SU-DHL-6 (cell line): Measurements from ENCODE around the gene GRID2.

ENCODE experiments used
- H2AFZ ChIP-seq: fragments of 200-600 bp; sonication (generic); 2 replicates; pipeline ENCODE4 v1.6.1; 2014; ENCODE audit warnings: low read depth, mild to moderate bottlenecking, moderate library complexity, mixed read lengths, antibody characterized with exemption, low read length; ENCODE audit not compliant: severe bottlenecking
- H3F3A ChIP-seq: fragments of 200-600 bp; shearing (Covaris generic); 2 replicates; pipeline ENCODE4 v1.6.0; 2016; ENCODE audit warnings: antibody characterized with exemption, mild to moderate bottlenecking; ENCODE audit not compliant: insufficient read depth
- H3K27ac ChIP-seq: fragments of 200-600 bp; sonication (generic); 2 replicates; pipeline ENCODE4 v1.5.1; 2016; ENCODE audit warnings: low read depth, mild to moderate bottlenecking, low read length, moderate library complexity, mixed read lengths
- H3K27me3 ChIP-seq: fragments of 200-600 bp; sonication (generic), shearing (Covaris generic); 2 replicates; pipeline ENCODE4 v1.6.0; 2014; ENCODE audit warnings: mild to moderate bottlenecking, low read length
- H3K36me3 ChIP-seq: fragments of 200-600 bp; sonication (generic); 2 replicates; pipeline ENCODE4 v1.6.1; 2014; ENCODE audit warnings: mild to moderate bottlenecking, low read length, mixed read lengths
- H3K4me2 ChIP-seq: fragments of 300-600, 200-600 bp; shearing (Covaris generic), sonication (generic); 2 replicates; pipeline ENCODE4 v1.6.0; 2014; ENCODE audit warnings: low read length, low read depth, mild to moderate bottlenecking; ENCODE audit not compliant: poor library complexity, severe bottlenecking
- H3K4me3 ChIP-seq: fragments of 200-600 bp; sonication (generic); 2 replicates; pipeline ENCODE4 v1.5.1; 2014; ENCODE audit warnings: antibody characterized with exemption, low read length, mild to moderate bottlenecking, mixed read lengths; ENCODE audit not compliant: insufficient read depth, poor library complexity, severe bottlenecking
- H3K79me2 ChIP-seq: fragments of 200-600 bp; sonication (generic); 2 replicates; pipeline ENCODE4 v1.6.1; 2014; ENCODE audit warnings: mild to moderate bottlenecking, low read length, moderate library complexity; ENCODE audit not compliant: insufficient read depth
- H3K9ac ChIP-seq: fragments of 200-600 bp; sonication (generic); 2 replicates; pipeline ENCODE4 v1.7.0; 2014; ENCODE audit warnings: mild to moderate bottlenecking, low read length
- H3K9me2 ChIP-seq: fragments of 200-600 bp; sonication (generic); replicated peaks from 2 replicates; pipeline ENCODE4 v1.6.1; 2014; ENCODE audit warnings: low read length; ENCODE audit not compliant: insufficient read depth
- H3K9me3 ChIP-seq: fragments of 200-600 bp; sonication (generic); 2 replicates; pipeline ENCODE4 v1.6.1; 2014; ENCODE audit warnings: low read length, mixed read lengths; ENCODE audit not compliant: insufficient read depth
- H4K20me1 ChIP-seq: fragments of 200-600 bp; sonication (generic); 2 replicates; pipeline ENCODE4 v1.6.1; 2014; ENCODE audit warnings: low read depth, mild to moderate bottlenecking, antibody characterized with exemption, low read length, moderate library complexity, mixed read lengths
- CTCF ChIP-seq: fragments of 200-600 bp; sonication (generic); IDR thresholded peaks from one replicate; pipeline ENCODE4 v1.5.1; 2017; ENCODE audit warnings: antibody characterized with exemption, mild to moderate bottlenecking, low read length, moderate library complexity; ENCODE audit not compliant: insufficient read depth, poor library complexity, severe bottlenecking
- EZH2phosphoT487 ChIP-seq: fragments of 200-600 bp; sonication (generic), shearing (Covaris generic); conservative IDR thresholded peaks from 2 replicates; pipeline ENCODE4 v1.6.1; 2018; ENCODE audit warnings: mild to moderate bottlenecking, antibody characterized with exemption, low read length, moderate library complexity, mixed read lengths

Gene GRID2

GRCh38 chr4:93187466-93187865 lies 883.7 kb downstream of the GRID2 start:
- H3K4me2 ChIP-seq: no peak overlapping the region

DNA sequence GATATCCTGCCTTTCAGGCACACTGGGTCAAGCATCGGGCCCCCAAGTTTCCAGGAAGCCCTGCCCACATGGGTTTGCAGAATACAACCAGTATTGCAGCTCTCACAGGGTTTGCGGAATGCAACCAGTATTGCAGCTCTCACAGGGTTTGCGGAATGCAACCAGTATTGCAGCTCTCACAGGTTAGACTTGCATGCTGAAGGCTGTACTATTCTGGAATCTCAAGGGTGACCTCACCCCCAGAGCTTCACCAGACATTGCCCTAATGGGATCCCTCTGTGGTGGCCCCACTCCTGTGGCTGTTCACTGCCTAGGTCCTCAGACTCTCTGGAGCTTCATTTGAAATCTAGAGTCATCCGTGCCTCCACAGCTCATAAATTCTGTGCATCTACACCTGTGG lies 884.1 kb downstream of the GRID2 start:
- H3K4me2 ChIP-seq: no peak overlapping the region
- H3K9ac ChIP-seq: no peak overlapping the region
- no peaks in the 10 kb centered on the region for H3K9me3 ChIP-seq
- H3K36me3 ChIP-seq: no peaks in the 10 kb centered on the region
- no peaks in the 10 kb centered on the region for H3K9me2 ChIP-seq
- no peaks in the 10 kb centered on the region for H4K20me1 ChIP-seq
- H3K27me3 ChIP-seq: no peaks in the 10 kb centered on the region
- H2AFZ ChIP-seq: no peak overlapping the region
- no peak overlapping the region for H3K27ac ChIP-seq
- H3K79me2 ChIP-seq: no peaks in the 10 kb centered on the region
- TF ChIP-seq EZH2phosphoT487 (no peak), CTCF (no peak)
- no peaks in the 10 kb centered on the region for H3F3A ChIP-seq
- H3K4me3 ChIP-seq: no peak overlapping the region

More at GRCh38 chr4:93187466-93187865, 883.7 kb downstream of the GRID2 start:
- Histone ChIP-seq H3K9ac (no peak overlapping the region), H3K79me2 (no peaks in the 10 kb centered on the region), H3F3A (no peaks in the 10 kb centered on the region), H4K20me1 (no peaks in the 10 kb centered on the region), H3K9me2 (no peaks in the 10 kb centered on the region), H2AFZ (no peak overlapping the region), H3K36me3 (no peaks in the 10 kb centered on the region), H3K9me3 (no peaks in the 10 kb centered on the region), H3K27me3 (no peaks in the 10 kb centered on the region), H3K4me3 (no peak overlapping the region), H3K27ac (no peak overlapping the region)
- TF ChIP-seq CTCF (no peak), EZH2phosphoT487 (no peak)

GRCh38 chr4:93199492-93199891 lies 895.7 kb downstream of the GRID2 start:
- Histone ChIP-seq H3K79me2 (no peaks in the 10 kb centered on the region), H3K9me2 (no peaks in the 10 kb centered on the region), H3K9ac (no peak overlapping the region), H3K36me3 (no peaks in the 10 kb centered on the region), H3K4me3 (no peak overlapping the region), H3K9me3 (no peaks in the 10 kb centered on the region), H3K4me2 (no peak overlapping the region), H4K20me1 (no peaks in the 10 kb centered on the region), H3F3A (no peaks in the 10 kb centered on the region), H3K27me3 (no peaks in the 10 kb centered on the region), H3K27ac (no peak overlapping the region), H2AFZ (no peak overlapping the region)
- TF ChIP-seq EZH2phosphoT487: no peak
- no peak for TF ChIP-seq CTCF
